Prostate gland (tissue), 2 donors: ENCODE measurements around the gene STUM.

Source experiments
- CTCF ChIP-seq, 4 experiments: fragments of 200-600 bp in 2 of 4; fragments of 450-650 bp in 2 of 4; sonication (generic) in 2 of 4; IDR thresholded peaks; 1 replicate in 3 of 4; 2 replicates in 1 of 4; pipeline ENCODE4 v1.5.1; 2016 to 2019; ENCODE audit warnings: antibody characterized with exemption in 4 of 4, mild to moderate bottlenecking in 2 of 4, moderate library complexity in 2 of 4
- POLR2A ChIP-seq: fragments of 450-650 bp; IDR thresholded peaks from one replicate; pipeline ENCODE4 v1.6.1; 2016; ENCODE audit warnings: antibody characterized with exemption, mild to moderate bottlenecking
- POLR2AphosphoS5 ChIP-seq: sonication (generic); formaldehyde crosslinking; IDR thresholded peaks from one replicate; pipeline ENCODE4 v1.6.1; 2017; ENCODE audit warnings: antibody characterized with exemption

GRCh38 chr1:226579781-226580323, 31.3 kb downstream of the STUM start:
- no peak for TF ChIP-seq CTCF (IDR thresholded peaks at IDR 0.05)
- TF ChIP-seq POLR2A = no peak
- no peak for TF ChIP-seq POLR2AphosphoS5
